ENCODE data around the gene C5orf15. TPM values are rescaled to one million over a fixed set of nuclear protein-coding genes. Genes with fewer than 3 reads are reported as not detected.
"Not testable (repeated sequence)": the region's sequence is repeated elsewhere in the genome, so short reads cannot be mapped to it uniquely, and the experiment has no call there.

C5orf15 gene
- total RNA-seq, 1 donor from 2014 or later: 43.3 TPM

DNA sequence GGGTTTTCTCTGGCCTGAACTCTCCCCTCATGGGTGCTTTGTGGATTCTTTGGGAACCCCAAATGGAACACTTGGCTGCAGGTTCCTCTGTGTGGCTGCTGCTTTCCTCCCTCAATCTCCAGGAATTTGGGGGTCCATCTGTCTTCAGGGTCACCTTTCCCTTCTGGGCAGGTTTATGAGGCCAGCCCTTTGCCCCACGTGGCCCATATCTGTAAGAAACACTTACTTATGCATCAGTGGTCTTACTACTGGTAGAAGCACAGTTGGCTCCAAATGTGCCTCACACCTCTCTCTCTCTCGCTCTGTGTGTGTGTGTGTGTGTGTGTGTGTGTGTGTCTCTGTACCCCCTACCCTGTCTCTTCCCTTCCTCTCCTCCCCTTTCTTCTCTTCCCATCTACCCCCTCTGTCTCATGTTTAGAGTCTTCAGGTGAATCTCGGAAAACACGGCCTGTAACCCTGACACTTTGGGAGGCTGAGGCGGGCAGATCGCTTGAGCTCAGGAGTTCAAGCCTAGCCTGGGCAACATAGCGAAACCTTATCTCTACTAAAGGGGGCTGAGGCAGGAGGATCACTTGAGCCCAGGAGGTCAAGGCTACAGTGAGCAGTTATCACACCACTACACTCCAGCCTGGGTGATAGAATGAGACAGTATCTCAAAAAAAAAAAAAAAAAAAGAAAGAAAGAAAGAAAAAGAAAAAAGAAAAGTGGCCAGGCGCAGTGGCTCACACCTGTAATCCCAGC, 26.8 kb downstream of the C5orf15 start:
- peaks cover 0 to 6% (median 0%) of the 10 kb centered on the region in 3 donors for H3K4me1 ChIP-seq (ENCODE audit: control insufficient read depth in 3 of 3, insufficient read depth in 3 of 3, low read length in 3 of 3)
- H3K27ac ChIP-seq (ENCODE audit: low read depth, low read length): no peak overlapping the region
- H3K27me3 ChIP-seq (ENCODE audit: control insufficient read depth in 3 of 3, insufficient read depth in 3 of 3, low read length in 3 of 3): no peaks in the 10 kb centered on the region
- H3K4me3 ChIP-seq (ENCODE audit: low read length in 3 of 3): no peak overlapping the region
- no peaks in the 10 kb centered on the region for H3K9me3 ChIP-seq (ENCODE audit: control insufficient read depth in 3 of 3, low read length in 3 of 3)
- no peaks in the 10 kb centered on the region for H3K36me3 ChIP-seq (ENCODE audit: control insufficient read depth in 3 of 3, insufficient read depth in 3 of 3, low read length in 3 of 3)
- H3K9ac ChIP-seq (ENCODE audit: low read depth in 1 of 3, low read length in 3 of 3): no peak overlapping the region

DNA sequence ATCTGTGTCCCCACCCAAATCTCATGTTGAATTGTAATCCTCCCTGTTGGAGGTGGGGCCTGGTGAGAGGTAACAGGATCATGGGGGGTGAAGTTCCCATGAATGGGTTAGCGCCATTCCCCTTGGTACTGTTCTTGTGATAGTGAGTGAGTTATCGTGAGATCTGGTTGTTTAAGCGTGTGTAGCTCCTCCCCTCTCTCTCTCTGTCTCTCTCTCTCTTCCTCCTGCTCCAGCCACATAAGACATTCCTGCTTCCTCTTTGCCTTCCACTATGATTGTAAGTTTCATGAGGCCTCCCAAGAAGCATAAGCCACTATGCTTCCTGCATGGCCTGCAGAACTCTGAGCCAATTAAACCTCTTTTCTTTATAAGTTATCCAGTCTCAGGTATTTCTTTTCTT, 28.8 kb downstream of the C5orf15 start:
- Histone ChIP-seq H3K4me1 (ENCODE audit: control insufficient read depth in 3 of 3, insufficient read depth in 3 of 3, low read length in 3 of 3) (peaks cover 6 to 18% (median 10%) of the 10 kb centered on the region in 3 donors), H3K9me3 (ENCODE audit: control insufficient read depth in 3 of 3, low read length in 3 of 3) (no peaks in the 10 kb centered on the region), H3K27me3 (ENCODE audit: control insufficient read depth in 3 of 3, insufficient read depth in 3 of 3, low read length in 3 of 3) (no peaks in the 10 kb centered on the region), H3K27ac (ENCODE audit: low read depth, low read length) (no peak overlapping the region), H3K4me3 (ENCODE audit: low read length in 3 of 3) (no peak overlapping the region), H3K9ac (ENCODE audit: low read depth in 1 of 3, low read length in 3 of 3) (no peak overlapping the region), H3K36me3 (ENCODE audit: control insufficient read depth in 3 of 3, insufficient read depth in 3 of 3, low read length in 3 of 3) (no peaks in the 10 kb centered on the region)

DNA sequence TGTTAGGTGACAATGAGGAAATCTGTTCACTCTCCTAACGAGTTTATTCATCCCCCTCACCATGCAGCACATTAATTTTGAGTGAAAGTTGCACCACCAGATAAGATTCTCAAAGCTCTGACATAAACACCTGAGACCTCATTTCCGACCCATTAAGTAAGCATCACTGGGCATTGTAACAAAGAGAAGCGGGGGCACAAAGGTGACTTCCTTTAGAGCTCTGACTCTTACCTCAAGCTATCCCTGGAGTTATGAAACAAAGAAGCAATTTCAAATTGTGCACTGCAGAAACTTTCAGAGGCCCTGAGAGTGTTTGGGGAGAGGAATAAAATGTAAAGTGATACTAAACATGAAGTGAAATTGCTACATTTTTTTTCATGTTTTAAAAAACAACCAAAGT, 29.5 kb downstream of the C5orf15 start:
- H3K27ac ChIP-seq (ENCODE audit: low read depth, low read length): no peak overlapping the region
- no peak overlapping the region for H3K4me3 ChIP-seq (ENCODE audit: low read length in 3 of 3)
- no peak overlapping the region for H3K9ac ChIP-seq (ENCODE audit: low read depth in 1 of 3, low read length in 3 of 3)
- no peaks in the 10 kb centered on the region for H3K27me3 ChIP-seq (ENCODE audit: control insufficient read depth in 3 of 3, insufficient read depth in 3 of 3, low read length in 3 of 3)
- no peaks in the 10 kb centered on the region for H3K9me3 ChIP-seq (ENCODE audit: control insufficient read depth in 3 of 3, low read length in 3 of 3)
- H3K4me1 ChIP-seq (ENCODE audit: control insufficient read depth in 3 of 3, insufficient read depth in 3 of 3, low read length in 3 of 3): peaks cover 6 to 26% (median 14%) of the 10 kb centered on the region in 3 donors
- no peaks in the 10 kb centered on the region for H3K36me3 ChIP-seq (ENCODE audit: control insufficient read depth in 3 of 3, insufficient read depth in 3 of 3, low read length in 3 of 3)

DNA sequence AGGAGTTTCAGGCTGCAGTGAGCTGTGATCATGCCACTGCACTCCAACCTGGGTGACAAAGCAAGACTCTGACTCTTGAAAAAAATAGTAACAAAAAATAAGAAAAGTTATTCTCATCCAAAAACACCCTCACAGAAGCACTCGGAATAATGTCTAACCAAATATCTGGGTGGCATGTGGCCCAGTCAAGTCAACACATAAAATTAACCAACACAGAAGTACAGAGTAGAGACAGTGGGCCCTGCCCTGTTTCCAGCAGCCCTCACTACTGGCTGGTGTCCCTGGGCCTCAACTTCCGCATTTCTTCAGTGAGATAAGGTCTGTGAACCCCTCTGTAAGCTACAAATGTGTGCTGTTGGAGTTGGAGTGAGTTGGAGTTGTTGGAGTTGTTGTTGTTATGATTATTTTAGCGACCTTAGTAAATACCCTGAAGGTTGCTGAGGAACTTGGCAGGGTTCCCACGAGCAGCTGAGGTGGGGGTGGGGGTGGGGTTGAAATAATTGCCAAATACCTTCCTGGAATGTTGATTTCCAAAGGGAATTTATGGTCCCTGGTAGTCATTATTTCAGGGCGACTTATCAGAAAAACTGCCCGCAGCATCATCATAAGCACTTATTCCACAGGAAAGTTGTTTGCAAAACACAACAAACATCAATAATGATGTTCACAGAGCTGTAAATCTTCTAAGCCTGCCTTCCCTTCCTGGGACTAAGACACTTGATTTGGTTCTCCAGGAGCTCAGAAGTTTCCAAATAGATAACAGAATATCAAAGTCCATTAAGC, 30.2 kb downstream of the C5orf15 start:
- Histone ChIP-seq H3K4me1 (ENCODE audit: control insufficient read depth in 3 of 3, insufficient read depth in 3 of 3, low read length in 3 of 3) (peaks cover 6 to 25% (median 14%) of the 10 kb centered on the region in 3 donors), H3K4me3 (ENCODE audit: low read length in 3 of 3) (no peak overlapping the region), H3K27ac (ENCODE audit: low read depth, low read length) (no peak overlapping the region), H3K9me3 (ENCODE audit: control insufficient read depth in 3 of 3, low read length in 3 of 3) (no peaks in the 10 kb centered on the region), H3K27me3 (ENCODE audit: control insufficient read depth in 3 of 3, insufficient read depth in 3 of 3, low read length in 3 of 3) (no peaks in the 10 kb centered on the region), H3K36me3 (ENCODE audit: control insufficient read depth in 3 of 3, insufficient read depth in 3 of 3, low read length in 3 of 3) (no peaks in the 10 kb centered on the region), H3K9ac (ENCODE audit: low read depth in 1 of 3, low read length in 3 of 3) (no peak overlapping the region)

DNA sequence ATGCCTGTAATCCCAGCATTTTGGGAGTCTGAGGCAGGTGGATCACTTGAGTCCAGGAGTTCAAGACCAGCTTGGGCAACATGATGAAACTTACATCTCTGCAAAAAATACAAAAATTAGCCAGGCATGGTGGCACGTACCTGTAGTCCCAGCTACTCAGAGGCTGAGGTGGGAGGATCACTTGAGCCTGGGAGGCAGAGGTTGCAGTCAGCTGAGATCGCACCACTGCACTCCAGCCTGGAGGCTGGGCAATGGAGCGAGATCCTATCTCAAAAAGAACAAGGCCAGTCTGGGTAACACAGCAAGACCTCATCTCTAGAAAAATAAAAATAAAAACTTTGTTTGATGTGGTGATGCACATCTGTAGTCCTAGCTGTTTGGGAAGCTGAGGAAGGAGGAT, 30.8 kb downstream of the C5orf15 start:
- peaks cover 6 to 27% (median 14%) of the 10 kb centered on the region in 3 donors for H3K4me1 ChIP-seq (ENCODE audit: control insufficient read depth in 3 of 3, insufficient read depth in 3 of 3, low read length in 3 of 3)

DNA sequence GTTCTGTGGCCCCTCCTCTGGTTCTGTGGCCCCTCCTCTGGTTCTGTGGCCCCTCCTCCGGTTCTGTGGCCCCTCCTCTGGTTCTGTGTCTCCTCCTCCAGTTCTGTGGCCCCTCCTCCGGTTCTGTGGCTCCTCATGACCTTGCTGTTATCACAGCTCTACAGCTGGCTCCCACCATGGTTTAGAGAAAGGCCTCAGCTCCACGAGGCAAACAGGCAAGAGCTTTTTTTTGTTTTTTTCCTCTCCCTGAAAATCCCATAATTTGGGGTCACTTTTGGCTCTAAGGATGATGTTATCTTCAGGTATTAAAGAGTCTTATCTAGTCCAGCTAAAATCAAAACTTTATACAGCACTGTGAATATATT, 31.8 kb downstream of the C5orf15 start:
- H3K27ac ChIP-seq (ENCODE audit: low read depth, low read length): no peak overlapping the region
- no peak overlapping the region for H3K9ac ChIP-seq (ENCODE audit: low read depth in 1 of 3, low read length in 3 of 3)
- peaks cover 6 to 27% (median 14%) of the 10 kb centered on the region in 3 donors for H3K4me1 ChIP-seq (ENCODE audit: control insufficient read depth in 3 of 3, insufficient read depth in 3 of 3, low read length in 3 of 3)

More for the DNA sequence above, 30.8 kb downstream of the C5orf15 start:
- not testable (repeated sequence) for H3K4me3 ChIP-seq (ENCODE audit: low read length in 3 of 3); H3K9me3 ChIP-seq (ENCODE audit: control insufficient read depth in 3 of 3, low read length in 3 of 3); H3K27ac ChIP-seq (ENCODE audit: low read depth, low read length); H3K9ac ChIP-seq (ENCODE audit: low read depth in 1 of 3, low read length in 3 of 3); H3K36me3 ChIP-seq (ENCODE audit: control insufficient read depth in 3 of 3, insufficient read depth in 3 of 3, low read length in 3 of 3); H3K27me3 ChIP-seq (ENCODE audit: control insufficient read depth in 3 of 3, insufficient read depth in 3 of 3, low read length in 3 of 3)

DNA sequence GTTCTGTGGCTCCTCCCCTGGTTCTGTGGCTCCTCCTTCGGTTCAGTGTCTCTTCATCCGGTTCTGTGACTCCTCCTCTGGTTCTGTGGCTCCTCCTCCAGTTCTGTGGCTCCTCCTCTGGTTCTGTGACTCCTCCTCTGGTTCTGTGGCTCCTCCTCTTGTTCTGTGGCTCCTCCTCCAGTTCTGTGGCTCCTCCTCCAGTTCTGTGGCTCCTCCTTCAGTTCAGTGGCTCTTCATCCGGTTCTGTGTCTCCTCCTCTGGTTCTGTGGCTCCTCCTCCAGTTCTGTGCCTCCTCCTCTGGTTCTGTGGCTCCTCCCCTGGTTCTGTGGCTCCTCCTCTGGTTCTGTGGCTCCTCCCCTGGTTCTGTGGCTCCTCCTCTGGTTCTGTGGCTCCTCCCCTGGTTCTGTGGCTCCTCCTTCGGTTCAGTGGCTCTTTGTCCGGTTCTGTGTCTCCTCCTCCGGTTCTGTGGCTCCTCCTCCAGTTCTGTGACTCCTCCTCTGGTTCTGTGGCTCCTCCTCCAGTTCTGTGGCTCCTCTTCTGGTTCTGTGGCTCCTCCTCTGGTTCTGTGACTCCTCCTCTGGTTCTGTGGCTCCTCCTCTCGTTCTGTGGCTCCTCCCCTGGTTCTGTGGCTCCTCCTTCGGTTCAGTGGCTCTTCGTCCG, 32.3 kb downstream of the C5orf15 start:
- H3K9ac ChIP-seq (ENCODE audit: low read depth in 1 of 3, low read length in 3 of 3); H3K9me3 ChIP-seq (ENCODE audit: control insufficient read depth in 3 of 3, low read length in 3 of 3); H3K27ac ChIP-seq (ENCODE audit: low read depth, low read length); H3K4me3 ChIP-seq (ENCODE audit: low read length in 3 of 3); H3K36me3 ChIP-seq (ENCODE audit: control insufficient read depth in 3 of 3, insufficient read depth in 3 of 3, low read length in 3 of 3); H3K27me3 ChIP-seq (ENCODE audit: control insufficient read depth in 3 of 3, insufficient read depth in 3 of 3, low read length in 3 of 3): not testable (repeated sequence)
- peaks cover 6 to 27% (median 14%) of the 10 kb centered on the region in 3 donors for H3K4me1 ChIP-seq (ENCODE audit: control insufficient read depth in 3 of 3, insufficient read depth in 3 of 3, low read length in 3 of 3)

More for the DNA sequence above, 31.8 kb downstream of the C5orf15 start:
- Histone ChIP-seq H3K4me3 (ENCODE audit: low read length in 3 of 3) (no peak overlapping the region), H3K36me3 (ENCODE audit: control insufficient read depth in 3 of 3, insufficient read depth in 3 of 3, low read length in 3 of 3) (no peaks in the 10 kb centered on the region), H3K9me3 (ENCODE audit: control insufficient read depth in 3 of 3, low read length in 3 of 3) (no peaks in the 10 kb centered on the region), H3K27me3 (ENCODE audit: control insufficient read depth in 3 of 3, insufficient read depth in 3 of 3, low read length in 3 of 3) (peaks cover 0 to 2% (median 0%) of the 10 kb centered on the region in 3 donors)

DNA sequence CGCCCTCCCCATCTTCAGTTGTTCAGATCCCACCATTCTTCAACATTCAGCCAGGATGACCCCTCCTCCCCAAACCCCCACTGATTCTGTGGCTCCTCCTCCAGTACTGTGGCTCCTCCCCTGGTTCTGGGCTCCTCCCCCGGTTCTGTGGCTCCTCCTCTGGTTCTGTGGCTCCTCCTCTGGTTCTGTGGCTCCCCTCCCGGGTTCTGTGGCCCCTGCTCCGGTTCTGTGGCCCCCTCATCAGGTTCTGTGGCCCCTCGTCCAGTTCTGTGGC, 32.8 kb downstream of the C5orf15 start:
- Histone ChIP-seq H3K27me3 (ENCODE audit: control insufficient read depth in 3 of 3, insufficient read depth in 3 of 3, low read length in 3 of 3) (peaks cover 0 to 2% (median 0%) of the 10 kb centered on the region in 3 donors), H3K9me3 (ENCODE audit: control insufficient read depth in 3 of 3, low read length in 3 of 3) (no peaks in the 10 kb centered on the region), H3K4me3 (ENCODE audit: low read length in 3 of 3) (peak overlapping the region in 1 of 3 donors; percentile 49), H3K27ac (ENCODE audit: low read depth, low read length) (no peak overlapping the region), H3K36me3 (ENCODE audit: control insufficient read depth in 3 of 3, insufficient read depth in 3 of 3, low read length in 3 of 3) (no peaks in the 10 kb centered on the region), H3K4me1 (ENCODE audit: control insufficient read depth in 3 of 3, insufficient read depth in 3 of 3, low read length in 3 of 3) (peaks cover 6 to 27% (median 14%) of the 10 kb centered on the region in 3 donors), H3K9ac (ENCODE audit: low read depth in 1 of 3, low read length in 3 of 3) (peak overlapping the region in 1 of 3 donors; percentile 50)

DNA sequence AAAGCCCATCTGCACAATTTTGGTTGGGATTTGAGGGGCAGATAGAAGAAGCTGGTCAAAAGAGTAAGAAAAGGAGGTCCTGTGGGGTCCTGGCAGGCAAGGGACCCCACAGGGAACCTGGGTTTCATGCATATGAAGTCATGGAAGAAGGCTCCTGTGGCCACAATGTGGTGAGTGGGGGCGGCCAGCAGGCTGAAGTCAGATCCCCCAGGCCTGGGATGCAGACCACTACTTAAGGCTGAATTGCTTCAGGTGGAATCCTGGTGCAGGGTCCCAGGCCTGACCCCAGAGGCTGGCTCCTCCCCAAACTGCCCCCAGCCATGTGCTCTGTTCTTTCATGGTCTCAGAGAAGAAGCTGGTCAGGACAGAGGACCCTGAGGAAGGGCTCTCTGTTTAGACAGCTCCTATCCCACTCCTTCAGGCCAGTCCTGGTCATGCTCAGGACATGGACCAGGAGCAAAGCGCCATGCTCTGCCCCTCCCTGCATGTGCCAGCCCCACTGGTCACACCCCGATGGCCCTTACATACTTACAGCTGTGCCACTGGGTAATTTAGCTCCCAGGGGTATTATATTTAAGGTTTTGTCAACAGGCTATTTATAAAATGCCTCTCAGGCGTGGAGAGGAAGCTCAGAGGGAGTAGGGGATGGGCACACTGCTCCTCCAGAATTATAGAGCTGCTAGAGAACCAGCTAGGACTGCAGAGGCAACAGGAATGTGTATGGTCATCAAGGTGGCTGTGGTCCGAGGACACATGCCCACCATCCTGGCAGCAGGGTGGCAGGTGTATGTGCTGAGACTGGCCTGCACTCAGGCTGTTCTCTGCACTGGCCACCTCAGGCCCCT, 33.4 kb downstream of the C5orf15 start:
- peaks cover 0 to 2% (median 0%) of the 10 kb centered on the region in 3 donors for H3K27me3 ChIP-seq (ENCODE audit: control insufficient read depth in 3 of 3, insufficient read depth in 3 of 3, low read length in 3 of 3)
- no peak overlapping the region for H3K27ac ChIP-seq (ENCODE audit: low read depth, low read length)

More for the DNA sequence above, 33.4 kb downstream of the C5orf15 start:
- Histone ChIP-seq H3K4me3 (ENCODE audit: low read length in 3 of 3) (peak overlapping the region in 2 of 3 donors; percentile 22 to 49), H3K4me1 (ENCODE audit: control insufficient read depth in 3 of 3, insufficient read depth in 3 of 3, low read length in 3 of 3) (peaks cover 9 to 28% (median 14%) of the 10 kb centered on the region in 3 donors), H3K36me3 (ENCODE audit: control insufficient read depth in 3 of 3, insufficient read depth in 3 of 3, low read length in 3 of 3) (no peaks in the 10 kb centered on the region), H3K9ac (ENCODE audit: low read depth in 1 of 3, low read length in 3 of 3) (peak overlapping the region in 1 of 3 donors; percentile 50), H3K9me3 (ENCODE audit: control insufficient read depth in 3 of 3, low read length in 3 of 3) (no peaks in the 10 kb centered on the region)

All from skeletal muscle tissue (tissue), 4 donors.